HepG2 (cell line): Measurements from ENCODE around the gene ABCA4. TPM values are rescaled to one million over a fixed set of nuclear protein-coding genes. Genes with fewer than 3 reads are reported as not detected.

Source experiments
- ATAC-seq: fragments of 200-7000 bp; cut with Tn5 transposase; 3 replicates; pipeline ENCODE4 v1.9.1; 2020; ENCODE audit warnings: mild to moderate bottlenecking, moderate library complexity
- BruUV-seq: library from RNA; stranded (reverse); fragments of 400-500 nt; replicated peaks from 2 replicates; lab custom pipeline; 2021; lab: Mats Ljungman, UMichigan
- CTCF ChIA-PET: fragments of 300-600 bp; formaldehyde crosslinking; extraction: SDS; loops from one replicate; lab custom pipeline; 2021; ENCODE audit warnings: low total read pairs, inconsistent platforms, low intra/inter-chr PET ratio; lab: Yijun Ruan, JAX
- POLR2A ChIA-PET: fragments of 350-600 bp; sonication (Branson Sonifier 250); formaldehyde crosslinking; loops from one replicate; lab custom pipeline; 2020; ENCODE audit warnings: antibody characterized with exemption, inconsistent platforms; lab: Yijun Ruan, JAX
- DNase-seq: peaks from one replicate; pipeline ENCODE4 v3.0.0-alpha.2; 2015; ENCODE audit warnings: low spot score
- FAIRE-seq: peaks from 3 replicates; lab custom pipeline; 2011; peaks lifted over from hg19 to GRCh38; lab: Jason Lieb, UNC
- H2AFZ ChIP-seq: one replicate; pipeline ENCODE4 v1.6.1; 2011; ENCODE audit warnings: low read length, inconsistent platforms
- H3K27ac ChIP-seq: fragments of 300-600 bp; 3 replicates; pipeline ENCODE4 v1.8.0; 2011; ENCODE audit warnings: mixed run types, mild to moderate bottlenecking, mixed read lengths, low read length, inconsistent platforms; ENCODE audit not compliant: insufficient read depth; ENCODE audit errors: extremely low read length
- H3K27me3 ChIP-seq, 2 experiments: fragments of 200-600 bp in 1 of 2; 2 replicates in 1 of 2; 3 replicates in 1 of 2; pipeline versions ENCODE4 v1.6.0 to v1.8.0; 2011; ENCODE audit warnings: low read length in 2 of 2, mild to moderate bottlenecking in 2 of 2, moderate library complexity in 2 of 2, inconsistent platforms in 1 of 2; ENCODE audit not compliant: insufficient read depth in 2 of 2, control insufficient read depth in 1 of 2
- H3K36me3 ChIP-seq, 2 experiments: fragments of 200-600 bp in 1 of 2; replicated peaks in 1 of 2; 2 replicates in 1 of 2; 3 replicates in 1 of 2; pipeline versions ENCODE4 v1.5.1 to v1.8.0; 2011; ENCODE audit warnings: low read length in 2 of 2, inconsistent platforms in 1 of 2; ENCODE audit not compliant: insufficient read depth in 2 of 2, control insufficient read depth in 1 of 2
- H3K4me1 ChIP-seq: 2 replicates; pipeline ENCODE4 v1.5.1; 2012; ENCODE audit warnings: low read length, inconsistent platforms; ENCODE audit not compliant: insufficient read depth
- H3K4me2 ChIP-seq: 2 replicates; pipeline ENCODE4 v1.6.0; 2011; ENCODE audit warnings: low read depth, low read length, inconsistent platforms
- H3K4me3 ChIP-seq, 3 experiments: fragments of 200-600 bp in 1 of 3; sonication (generic), shearing (Covaris generic) in 1 of 3; replicated peaks in 1 of 3; 2 replicates each; pipeline ENCODE4 v1.5.1; 2011 to 2016; ENCODE audit warnings: low read length in 3 of 3, inconsistent platforms in 2 of 3, low read depth in 2 of 3, mild to moderate bottlenecking in 2 of 3, control low read depth in 1 of 3, mixed read lengths in 1 of 3; ENCODE audit not compliant: insufficient read depth in 1 of 3
- H3K79me2 ChIP-seq: one replicate; pipeline ENCODE4 v1.6.1; 2011; ENCODE audit warnings: low read length, inconsistent platforms; ENCODE audit not compliant: insufficient read depth
- H3K9ac ChIP-seq: 2 replicates; pipeline ENCODE4 v1.6.0; 2011; ENCODE audit warnings: mild to moderate bottlenecking, low read depth, low read length, inconsistent platforms; ENCODE audit not compliant: insufficient read depth
- H3K9me3 ChIP-seq: 2 replicates; pipeline ENCODE4 v1.5.1; 2012; ENCODE audit warnings: mild to moderate bottlenecking, low read length
- H4K20me1 ChIP-seq: 2 replicates; pipeline ENCODE4 v1.6.0; 2011; ENCODE audit warnings: inconsistent platforms, mild to moderate bottlenecking, low read length, moderate library complexity; ENCODE audit not compliant: insufficient read depth
- ARID4A ChIP-seq: sonication (generic); formaldehyde crosslinking; IDR thresholded peaks from 2 replicates; pipeline ENCODE4 v1.5.0; 2020; ENCODE audit warnings: mild to moderate bottlenecking, missing genetic modification reagents, borderline replicate concordance
- HNRNPK ChIP-seq: fragments of 200-400 bp; formaldehyde crosslinking; IDR thresholded peaks from 2 replicates; pipeline ENCODE4 v1.6.1; 2018; ENCODE audit warnings: low read length, low read depth, moderate library complexity, mild to moderate bottlenecking; ENCODE audit not compliant: poor library complexity, severe bottlenecking
- MBD4 ChIP-seq: IDR thresholded peaks from 2 replicates; pipeline ENCODE4 v1.6.1; 2012; ENCODE audit warnings: low read length, inconsistent platforms, borderline replicate concordance
- MED13 ChIP-seq: sonication (generic); formaldehyde crosslinking; IDR thresholded peaks from 2 replicates; pipeline ENCODE4 v1.5.0; 2020; ENCODE audit warnings: missing genetic modification reagents
- NBN ChIP-seq: fragments of 450-650 bp; conservative IDR thresholded peaks from 2 replicates; pipeline ENCODE4 v1.6.1; 2017
- NFIB ChIP-seq: sonication (generic); formaldehyde crosslinking; IDR thresholded peaks from 2 replicates; pipeline ENCODE4 v1.9.0; 2021; ENCODE audit warnings: missing genetic modification reagents, mild to moderate bottlenecking, borderline replicate concordance
- NR2F2 ChIP-seq: IDR thresholded peaks from 2 replicates; pipeline ENCODE4 v1.6.1; 2012; ENCODE audit warnings: low read depth, inconsistent platforms, borderline replicate concordance
- SAFB2 ChIP-seq: sonication (generic); formaldehyde crosslinking; IDR thresholded peaks from 2 replicates; pipeline ENCODE4 v1.5.1; 2020; ENCODE audit warnings: missing genetic modification reagents, low read depth, mild to moderate bottlenecking, borderline replicate concordance
- ZMAT5 ChIP-seq: sonication (generic); formaldehyde crosslinking; IDR thresholded peaks from 2 replicates; pipeline ENCODE4 v1.5.0; 2020; ENCODE audit warnings: mild to moderate bottlenecking, low read depth, missing genetic modification reagents, borderline replicate concordance
- ZNF773 ChIP-seq: sonication (generic); formaldehyde crosslinking; IDR thresholded peaks from 2 replicates; pipeline ENCODE4 v1.4.0; 2020; ENCODE audit warnings: missing genetic modification reagents, borderline replicate concordance
- WGBS: methylation state at CpG from one replicate; pipeline ENCODE4 v1.1.6; 2017; ENCODE audit warnings: low lambda C conversion rate; 5-methylcytosine and 5-hydroxymethylcytosine counted together
- in situ Hi-C: cut with HindIII; loops from 2 replicates; pipeline ENCODE4 v1.10.0; 2017; ENCODE audit warnings: low pct_unique_long_range_greater_than_20kb; ENCODE audit not compliant: extremely low pct_ligation_motif_present
- intact Hi-C: fragments of 100-400 bp; cut with micrococcal nuclease; formaldehyde crosslinking; loops from one replicate; pipeline ENCODE4 v1.10.0; 2022; ENCODE audit not compliant: unreplicated experiment
- polyA plus RNA-seq, 8 experiments: library from polyadenylated mRNA; depleted of rRNA in 3 of 8; stranded (reverse) in 7 of 8; unstranded in 1 of 8; fragments of >200 nt; fragmentation: Illumina TruSeq in 4 of 8; extraction: Trizol in 4 of 8; gene quantifications; 2 replicates each; pipeline versions ENCODE4 v1.2.1 to v1.2.3, GENCODE V29; 2011 to 2016; ENCODE audit warnings: low read depth in 4 of 8, missing spikeins in 1 of 8, mixed read lengths in 1 of 8; ENCODE audit not compliant: insufficient read depth in 1 of 8
- total RNA-seq, 5 experiments: library from RNA; depleted of rRNA; stranded (reverse); fragments of >200 nt; fragmentation: Illumina TruSeq; extraction: Trizol; gene quantifications; 2 replicates each; pipeline ENCODE4 v1.2.3, GENCODE V29; 2016; ENCODE audit warnings: low read depth in 1 of 5

ABCA4 gene
- total and polyA plus RNA-seq, 2 of the 13 experiments (the other 11 are each of a cell fraction or from before 2014, with no cell fraction given), result 0.24 to 0.67 TPM

- POLR2A ChIA-PET, result no interaction called here
- DNase-seq (no peak), FAIRE-seq (no peak)
- TF ChIP-seq NR2F2 (no peak), ARID4A (CRISPR knock-in tag) (no peak), ZNF773 (CRISPR knock-in tag) (no peak), MBD4 (no peak), NFIB (CRISPR knock-in tag) (no peak), ZMAT5 (no peak), SAFB2 (CRISPR knock-in tag) (no peak), NBN (no peak), HNRNPK (no peak), MED13 (CRISPR knock-in tag) (no peak)
- TF ChIP-seq, all 625 proteins: peak for 0
- H3K36me3 ChIP-seq, result no peaks in the 10 kb centered on the region
- in situ Hi-C loops, result no loop called here
- no peaks in the 10 kb centered on the region for H3K79me2 ChIP-seq
- no TSS peak for BruUV-seq
- CTCF ChIA-PET, result no interaction called here
- no peak overlapping the region for H3K9ac ChIP-seq
- no peak overlapping the region for H3K27ac ChIP-seq
- intact Hi-C loops, result no loop called here
- H3K4me2 ChIP-seq, result no peak overlapping the region
- peaks cover 0 to 8% of the 10 kb centered on the region in 2 experiments; a peak in 3 of 5 replicates for H3K27me3 ChIP-seq
- H3K4me1 ChIP-seq, result peaks cover 34% of the 10 kb centered on the region
- no peak overlapping the region for H2AFZ ChIP-seq
- no peaks in the 10 kb centered on the region for H4K20me1 ChIP-seq
- WGBS, result 72% methylated on average over 7 of the region's 7 CpGs
- H3K4me3 ChIP-seq, result no peak overlapping the region
- no peaks in the 10 kb centered on the region for H3K9me3 ChIP-seq
- no peak for ATAC-seq
Measured at GRCh38 chr1:94081566-94082344, 39.2 kb downstream of the ABCA4 start.
